Mesodermal cell (in vitro differentiated cells): ENCODE results near the gene SEC24B.
"Not testable (repeated sequence)": the region's sequence is repeated elsewhere in the genome, so short reads cannot be mapped to it uniquely, and the experiment has no call there.

Source experiments
- H3K27ac ChIP-seq: 2 replicates; pipeline ENCODE4 v1.7.0; 2013; ENCODE audit warnings: mild to moderate bottlenecking, low read depth, low read length, moderate library complexity; ENCODE audit not compliant: severe bottlenecking
- H3K36me3 ChIP-seq: 2 replicates; pipeline ENCODE4 v1.7.1; 2013; ENCODE audit warnings: mild to moderate bottlenecking, low read length, moderate library complexity; ENCODE audit not compliant: control insufficient read depth, insufficient read depth
- H3K4me1 ChIP-seq: one replicate; pipeline ENCODE4 v1.7.1; 2013; ENCODE audit warnings: mild to moderate bottlenecking, low read length; ENCODE audit not compliant: insufficient read depth, control insufficient read depth, poor library complexity, severe bottlenecking
- H3K4me3 ChIP-seq: 2 replicates; pipeline ENCODE4 v1.7.0; 2013; ENCODE audit warnings: low read length, control low read depth, mild to moderate bottlenecking; ENCODE audit not compliant: insufficient read depth, poor library complexity, severe bottlenecking; ENCODE audit errors: extremely low read depth
- H3K9me3 ChIP-seq: 2 replicates; pipeline ENCODE4 v1.7.1; 2013; ENCODE audit warnings: mild to moderate bottlenecking, low read length, moderate library complexity; ENCODE audit not compliant: control insufficient read depth
- WGBS, 2 experiments: methylation state at CpG; one replicate each; pipeline ENCODE4 v1.1.5; 2013; ENCODE audit warnings: missing lambda C conversion rate in 2 of 2; ENCODE audit not compliant: insufficient coverage in 2 of 2; 5-methylcytosine and 5-hydroxymethylcytosine counted together

SEC24B gene

DNA sequence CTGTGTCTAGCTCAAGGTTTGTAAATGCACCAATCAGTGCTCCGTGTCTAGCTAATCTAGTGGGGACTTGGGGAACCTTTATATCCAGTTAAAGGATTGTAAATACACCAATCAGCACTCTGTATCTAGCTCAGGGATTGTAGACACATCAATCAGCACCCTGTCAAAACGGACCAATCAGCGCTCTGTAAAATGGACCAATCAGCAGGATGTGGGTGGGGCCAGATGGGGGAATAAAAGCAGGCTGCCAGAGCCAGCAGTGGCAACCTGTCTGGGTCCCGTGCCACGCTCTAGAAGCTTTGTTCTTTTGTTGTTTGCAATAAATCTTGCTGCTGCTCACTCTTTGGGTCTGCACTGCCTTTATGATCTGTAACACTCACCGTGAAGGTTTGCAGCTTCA lies 124.5 kb downstream of the SEC24B start:
- not testable (repeated sequence) for H3K36me3 ChIP-seq, H3K9me3 ChIP-seq, H3K4me1 ChIP-seq, H3K27ac ChIP-seq, H3K4me3 ChIP-seq
- 98 to 100% methylated on average over 4 to 5 of the region's 6 CpGs for WGBS, 2 experiments

DNA sequence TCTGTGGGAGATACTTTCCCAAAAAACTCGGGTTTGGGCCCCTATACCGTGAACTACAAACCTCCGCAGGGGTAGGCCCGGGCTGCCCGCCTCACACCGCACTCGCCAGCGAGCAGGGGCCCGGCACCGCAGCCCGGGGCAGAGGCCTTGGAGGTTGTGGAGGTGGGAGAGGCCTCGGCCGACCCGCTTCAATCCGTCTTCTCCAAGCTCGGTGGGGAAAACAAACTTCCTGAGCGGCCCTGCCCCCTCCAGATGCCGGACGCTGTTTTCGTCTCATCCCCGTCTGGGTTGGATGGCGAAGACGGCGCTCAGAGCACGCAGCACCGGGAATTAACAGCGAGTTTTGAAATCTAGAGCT lies 126.0 kb downstream of the SEC24B start:
- H3K27ac ChIP-seq, result no peak overlapping the region
- H3K4me3 ChIP-seq, result peak overlapping the region; percentile 53
- peaks cover 3% of the 10 kb centered on the region for H3K36me3 ChIP-seq
- peaks cover 9% of the 10 kb centered on the region for H3K4me1 ChIP-seq
- no peaks in the 10 kb centered on the region for H3K9me3 ChIP-seq
- WGBS, 2 experiments, result 2 to 4% methylated on average over 21 of the region's 27 CpGs

DNA sequence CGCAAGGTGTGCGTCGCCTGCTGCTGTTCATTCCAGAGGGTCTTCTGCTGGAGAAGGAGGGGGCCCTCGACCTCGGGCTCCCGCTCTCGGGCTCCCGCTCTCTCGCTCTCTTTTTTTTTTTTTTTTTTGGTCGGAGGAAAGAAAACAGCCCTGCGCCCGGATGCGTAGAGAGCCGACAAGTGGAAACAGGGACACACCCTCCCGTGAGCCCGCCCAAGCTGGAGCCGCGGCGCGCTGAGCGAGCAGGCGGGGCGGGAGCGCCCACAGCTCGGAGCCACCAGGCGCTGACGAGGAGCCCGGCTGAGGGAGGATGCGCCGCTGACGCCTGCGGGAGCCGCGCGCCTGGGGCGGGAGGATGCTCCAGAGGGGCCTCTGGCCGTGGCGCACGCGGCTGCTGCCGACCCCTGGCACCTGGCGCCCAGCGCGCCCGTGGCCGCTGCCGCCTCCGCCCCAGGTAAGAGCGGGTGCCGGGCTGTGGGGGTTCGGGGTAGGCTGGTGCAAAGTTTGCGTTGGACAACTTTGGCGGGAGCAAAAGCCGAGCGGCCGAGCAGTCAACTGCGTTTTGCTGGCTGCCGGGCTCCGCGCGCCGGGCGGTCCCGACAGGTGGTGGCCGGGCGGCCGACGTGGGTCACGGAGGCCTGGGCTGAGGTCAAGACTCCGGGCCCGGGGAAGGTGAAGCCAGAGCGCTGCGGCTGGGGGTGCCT lies 126.5 kb downstream of the SEC24B start, which contains the start of gene MCUB:
TSS of gene MCUB (plus strand) at position 264 of the 704 bp plus-strand sequence. CDS start at position 356, 92 bp downstream.
- 1% methylated on average over 58 to 68 of the region's 73 CpGs for WGBS, 2 experiments
- Histone ChIP-seq H3K9me3 (no peaks in the 10 kb centered on the region), H3K27ac (no peak within 1 kb of the TSS), H3K36me3 (peaks cover 3% of the 10 kb centered on the region), H3K4me3 (peak within 1 kb of the TSS; percentile 53), H3K4me1 (peaks cover 9% of the 10 kb centered on the region)

DNA sequence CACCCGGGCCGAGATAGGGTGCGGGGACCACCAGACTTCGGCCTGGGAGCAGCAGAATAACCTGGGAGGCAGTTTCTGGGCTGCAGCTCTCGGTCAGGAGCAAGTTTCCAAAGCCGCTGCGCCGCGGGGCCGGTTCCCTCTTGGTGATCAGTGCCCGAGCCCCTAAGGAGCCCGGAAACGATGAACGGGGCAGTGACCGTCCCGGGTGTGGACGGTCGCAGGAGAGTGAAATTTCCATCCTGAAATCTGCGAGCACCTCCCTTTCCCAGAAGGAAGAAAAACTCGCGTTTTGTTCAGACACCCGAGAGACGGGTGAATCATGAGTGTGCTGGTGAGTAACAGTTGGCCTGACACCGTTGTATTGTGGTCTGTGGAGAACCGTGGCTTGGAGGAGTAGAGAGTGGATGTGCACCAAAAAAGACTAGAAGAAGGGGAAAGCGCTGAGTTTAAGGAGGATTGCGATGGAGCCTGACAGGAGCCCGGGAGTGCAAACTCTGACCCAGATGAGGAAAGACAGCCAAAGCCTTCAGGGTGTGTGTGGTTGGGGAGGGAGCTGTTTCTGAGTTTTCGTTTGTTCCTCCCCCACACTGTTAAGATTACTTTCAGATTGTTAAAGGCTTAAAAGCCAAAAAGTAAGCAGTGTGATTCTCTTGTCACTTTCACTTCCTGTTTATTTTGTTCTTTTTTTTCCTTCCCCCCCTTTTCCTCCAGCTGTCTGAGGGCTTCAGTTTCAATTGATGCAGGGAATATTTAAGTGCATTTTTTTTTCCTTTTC lies 127.3 kb downstream of the SEC24B start:
- Histone ChIP-seq H3K27ac (no peak overlapping the region), H3K4me3 (peak overlapping the region; percentile 53), H3K9me3 (no peaks in the 10 kb centered on the region), H3K36me3 (peaks cover 3% of the 10 kb centered on the region), H3K4me1 (peaks cover 9% of the 10 kb centered on the region)
- whole genome bisulfite sequencing, 2 experiments, result 1% methylated on average over 18 to 27 of the region's 29 CpGs

DNA sequence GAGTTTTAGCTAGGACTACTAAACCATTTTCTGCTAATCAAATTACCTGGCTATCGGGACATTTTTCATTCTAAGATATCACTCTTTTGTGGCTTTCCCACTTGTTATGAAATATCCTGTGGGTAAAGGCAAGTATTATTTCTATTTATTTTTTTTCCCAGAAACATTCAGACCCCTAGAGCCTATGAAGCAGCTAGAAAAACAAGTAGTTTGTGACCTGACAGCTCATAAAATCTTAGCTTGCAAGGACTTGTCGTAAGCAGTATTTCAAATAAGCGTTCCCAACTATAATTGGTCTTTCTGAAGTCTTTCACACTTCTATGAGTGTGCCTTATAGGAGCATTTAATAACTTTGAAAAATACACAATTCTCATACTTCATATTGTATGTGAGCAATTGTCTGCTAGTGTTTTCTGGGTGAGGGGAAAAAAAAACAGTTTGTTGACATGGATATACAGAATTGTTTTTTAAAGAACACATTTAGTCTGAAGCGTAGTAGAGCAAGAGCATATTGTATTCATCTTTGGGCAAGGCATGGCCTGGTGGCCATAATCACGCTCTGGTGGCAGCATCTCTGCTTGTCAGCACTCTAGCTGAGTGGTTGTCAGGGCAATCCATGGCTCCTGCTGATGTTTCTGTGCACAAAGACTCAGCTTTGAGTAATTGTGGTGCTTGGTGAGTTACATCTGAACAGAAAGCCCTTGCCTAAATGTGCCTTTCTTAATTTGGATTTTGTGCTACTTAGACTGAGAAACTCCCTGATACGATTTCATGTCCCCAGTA lies 129.0 kb downstream of the SEC24B start:
- peaks cover under 1% of the 10 kb centered on the region for H3K36me3 ChIP-seq
- H3K27ac ChIP-seq, result no peak overlapping the region
- H3K4me3 ChIP-seq, result no peak overlapping the region
- WGBS, 2 experiments, result 89 to 90% methylated on average over 2 to 4 of the region's 6 CpGs
- H3K4me1 ChIP-seq, result peaks cover 9% of the 10 kb centered on the region
- H3K9me3 ChIP-seq, result no peaks in the 10 kb centered on the region

DNA sequence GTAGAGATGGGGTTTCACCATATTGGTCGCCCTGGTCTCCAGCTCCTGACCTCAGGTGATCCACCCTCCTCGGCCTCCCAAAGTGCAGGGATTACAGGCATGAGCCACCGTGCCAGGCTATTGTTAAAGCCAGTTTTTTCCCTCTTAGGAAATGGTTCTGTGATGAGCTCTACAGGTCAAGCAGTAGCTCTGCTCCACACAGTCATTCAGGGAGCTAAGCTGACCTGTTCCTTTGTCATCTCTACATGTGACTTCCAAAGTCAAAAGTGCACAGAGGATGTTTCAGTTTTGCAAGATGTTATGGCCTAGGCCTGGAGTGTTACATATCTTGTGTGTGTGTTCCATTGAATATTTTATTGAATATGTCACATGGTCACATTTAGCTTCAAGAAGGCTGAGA lies 137.9 kb downstream of the SEC24B start:
- Histone ChIP-seq H3K27ac (no peak overlapping the region), H3K36me3 (no peaks in the 10 kb centered on the region), H3K4me3 (no peak overlapping the region), H3K9me3 (no peaks in the 10 kb centered on the region), H3K4me1 (no peaks in the 10 kb centered on the region)
- WGBS, 2 experiments, result 94 to 97% methylated on average over 3 of the region's 3 CpGs

DNA sequence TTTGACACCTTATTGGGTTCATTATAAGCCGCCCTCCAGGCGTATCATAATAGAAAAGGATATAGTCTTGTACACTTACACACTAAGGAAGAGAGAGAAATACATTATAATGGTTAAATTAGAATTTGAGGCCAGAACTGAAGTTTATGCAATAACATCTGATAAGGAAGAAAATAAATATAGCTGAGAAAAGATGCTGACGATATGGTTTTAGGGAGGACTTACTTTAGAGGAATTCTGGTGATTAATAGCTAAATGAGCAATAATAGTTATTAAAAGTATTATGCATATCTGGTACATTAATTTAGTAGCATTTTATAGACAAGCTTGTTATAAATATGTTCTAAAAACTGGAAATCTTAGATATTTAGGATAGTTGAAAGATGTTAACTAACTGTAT lies 138.5 kb downstream of the SEC24B start:
- no peaks in the 10 kb centered on the region for H3K36me3 ChIP-seq
- no peaks in the 10 kb centered on the region for H3K9me3 ChIP-seq
- no peak overlapping the region for H3K27ac ChIP-seq
- 75% methylated on average over 1 of the region's 3 CpGs; no CpG with 5 or more reads in 1 of the 2 experiments for WGBS, 2 experiments
- H3K4me3 ChIP-seq, result no peak overlapping the region
- H3K4me1 ChIP-seq, result no peaks in the 10 kb centered on the region

DNA sequence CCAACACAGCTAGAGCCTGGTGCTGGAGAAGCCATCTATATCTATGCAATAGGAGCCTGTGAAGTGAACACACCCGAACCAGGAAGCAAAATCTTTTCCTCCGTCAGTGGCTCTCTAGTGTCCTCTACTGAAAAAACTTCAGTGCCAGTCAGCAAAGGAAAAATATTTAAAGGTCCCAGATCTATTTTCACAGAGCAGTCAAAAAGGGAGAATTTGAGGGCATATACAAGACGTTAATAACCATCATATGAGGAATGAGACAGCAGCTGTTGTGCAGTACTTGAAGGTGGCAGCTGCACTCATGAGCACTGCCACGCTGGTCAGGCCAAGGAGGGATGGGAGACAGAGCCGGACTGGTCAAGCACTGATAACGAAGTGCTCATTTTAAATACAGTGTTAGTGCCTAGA lies 140.8 kb downstream of the SEC24B start:
- WGBS, 2 experiments, result 86 to 92% methylated on average over 3 to 4 of the region's 6 CpGs
- Histone ChIP-seq H3K4me1 (no peaks in the 10 kb centered on the region), H3K9me3 (no peaks in the 10 kb centered on the region), H3K27ac (no peak overlapping the region), H3K4me3 (no peak overlapping the region), H3K36me3 (no peaks in the 10 kb centered on the region)

DNA sequence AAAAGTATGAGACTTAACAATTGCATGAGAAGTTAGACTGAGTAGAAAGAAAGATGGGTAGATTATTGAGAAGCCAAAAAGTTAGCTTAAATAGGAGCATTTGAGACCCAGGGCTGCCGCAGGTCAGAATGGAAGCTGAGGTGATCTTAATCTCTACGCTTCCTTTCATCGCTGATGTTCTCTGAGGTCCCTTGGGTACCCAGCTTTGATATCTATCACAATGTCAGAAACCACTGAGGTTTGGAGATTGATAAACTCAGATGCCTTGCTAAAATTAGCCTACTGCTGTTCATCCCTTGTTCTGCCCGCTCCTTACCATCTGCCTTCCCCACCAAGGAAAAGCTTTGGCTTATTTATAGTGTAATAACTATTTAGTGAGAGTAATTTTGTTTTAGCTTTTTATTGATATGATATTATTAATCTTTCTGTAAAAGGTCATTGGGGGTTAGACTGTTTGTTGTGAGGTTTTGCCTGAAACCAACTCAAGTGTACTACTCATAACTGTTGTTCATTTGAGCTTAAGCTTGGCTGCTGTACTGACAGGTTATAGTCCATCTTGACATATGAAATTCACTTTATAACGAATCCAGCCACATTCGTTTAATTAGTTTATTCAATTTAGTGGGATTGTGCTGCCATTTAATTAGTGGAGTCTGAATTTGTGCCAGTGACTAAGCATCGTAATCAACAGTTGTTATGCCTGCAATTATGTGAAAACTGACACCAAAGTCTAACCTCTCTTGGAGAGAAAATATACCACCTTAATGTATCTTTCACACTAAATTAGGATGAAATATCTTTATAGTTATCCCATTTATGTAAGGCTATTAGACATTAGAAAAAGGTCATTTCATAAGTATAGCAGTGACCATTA lies 141.6 kb downstream of the SEC24B start:
- no peaks in the 10 kb centered on the region for H3K4me1 ChIP-seq
- H3K4me3 ChIP-seq, result no peak overlapping the region
- H3K9me3 ChIP-seq, result no peaks in the 10 kb centered on the region
- 92 to 100% methylated on average over 3 of the region's 7 CpGs for WGBS, 2 experiments
- H3K27ac ChIP-seq, result no peak overlapping the region
- H3K36me3 ChIP-seq, result no peaks in the 10 kb centered on the region

DNA sequence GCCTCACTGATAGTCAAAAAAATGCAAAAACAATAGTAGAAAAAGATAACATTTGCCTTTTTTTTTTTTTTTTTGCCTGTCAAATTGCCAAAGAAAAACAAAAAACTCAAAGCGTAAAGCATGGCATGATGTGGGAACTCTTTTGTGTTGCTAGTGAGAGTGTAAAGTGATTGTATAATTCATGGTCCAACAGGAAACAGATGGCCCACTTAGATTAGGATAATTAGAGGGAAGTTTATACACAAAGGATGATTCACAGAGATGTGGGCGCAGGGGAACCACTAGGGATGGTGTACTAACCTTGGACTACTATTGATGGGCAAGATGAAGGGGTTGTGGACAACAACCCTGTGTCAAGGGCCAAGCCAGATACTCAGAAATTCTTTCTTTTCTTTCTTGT lies 142.8 kb downstream of the SEC24B start:
- H3K9me3 ChIP-seq, result no peaks in the 10 kb centered on the region
- no peak overlapping the region for H3K4me3 ChIP-seq
- H3K4me1 ChIP-seq, result no peaks in the 10 kb centered on the region
- H3K27ac ChIP-seq, result peak overlapping the region; percentile 78
- no peaks in the 10 kb centered on the region for H3K36me3 ChIP-seq
- 75 to 100% methylated on average over 1 of the region's 2 CpGs for WGBS, 2 experiments
